Skeletal muscle satellite cell (primary cell): ENCODE measurements around the gene MTPN. TPM values are rescaled to one million over a fixed set of nuclear protein-coding genes. Genes with fewer than 3 reads are reported as not detected.

Experiments used
- H3K27me3 ChIP-seq: 2 replicates; pipeline ENCODE4 v1.7.0; 2013; ENCODE audit warnings: low read length; ENCODE audit not compliant: control insufficient read depth, insufficient read depth
- H3K36me3 ChIP-seq: 2 replicates; pipeline ENCODE4 v1.7.0; 2013; ENCODE audit warnings: mild to moderate bottlenecking, control low read depth, low read length; ENCODE audit not compliant: insufficient read depth
- H3K4me1 ChIP-seq: 2 replicates; pipeline ENCODE4 v1.7.0; 2013; ENCODE audit warnings: low read length; ENCODE audit not compliant: control insufficient read depth, insufficient read depth
- H3K4me2 ChIP-seq: 2 replicates; pipeline ENCODE4 v1.7.0; 2013; ENCODE audit warnings: mild to moderate bottlenecking, low read length
- H3K4me3 ChIP-seq: 2 replicates; pipeline ENCODE4 v1.7.0; 2013; ENCODE audit warnings: low read length
- H3K9ac ChIP-seq: 2 replicates; pipeline ENCODE4 v1.7.0; 2013; ENCODE audit warnings: mild to moderate bottlenecking, low read depth, low read length, moderate library complexity
- H3K9me3 ChIP-seq: replicated peaks from 2 replicates; pipeline ENCODE4 v1.7.0; 2013; ENCODE audit warnings: mild to moderate bottlenecking, control low read depth, low read length
- total RNA-seq: library from RNA; depleted of rRNA; stranded (reverse); fragments of >200 nt; gene quantifications from 2 replicates; pipeline ENCODE4 v1.2.3, GENCODE V29; 2012; rRNA removed

The MTPN gene
- 115 and 116 TPM in 2 replicates for total RNA-seq

- Histone ChIP-seq H3K4me1 (peaks cover 21% of the 10 kb centered on the region), H3K9me3 (no peaks in the 10 kb centered on the region)
Measured at GRCh38 chr7:135977007-135977741, at the start of gene MTPN. Gene MTPN (minus strand): TSS chr7:135977359. CDS start chr7:135977100, 259 bp downstream.

GRCh38 chr7:136026209-136026608 lies 49.0 kb upstream of the MTPN start:
- Histone ChIP-seq H3K4me1 (no peaks in the 10 kb centered on the region), H3K36me3 (no peaks in the 10 kb centered on the region), H3K9ac (no peak overlapping the region), H3K27me3 (peaks cover 23% of the 10 kb centered on the region), H3K4me2 (no peak overlapping the region), H3K4me3 (no peak overlapping the region), H3K9me3 (no peaks in the 10 kb centered on the region)

More at GRCh38 chr7:135977007-135977741, at the start of gene MTPN:
- H3K36me3 ChIP-seq: peaks cover 11% of the 10 kb centered on the region
- peak within 1 kb of the TSS; percentile 93 for H3K9ac ChIP-seq
- H3K27me3 ChIP-seq: no peaks in the 10 kb centered on the region
- peak within 1 kb of the TSS; percentile 89 for H3K4me3 ChIP-seq
- peak within 1 kb of the TSS; percentile 93 for H3K4me2 ChIP-seq

GRCh38 chr7:136023134-136023869 lies 46.1 kb upstream of the MTPN start:
- Histone ChIP-seq H3K4me1 (no peaks in the 10 kb centered on the region), H3K9ac (no peak overlapping the region), H3K27me3 (peaks cover 12% of the 10 kb centered on the region), H3K9me3 (no peaks in the 10 kb centered on the region), H3K4me3 (no peak overlapping the region), H3K36me3 (no peaks in the 10 kb centered on the region), H3K4me2 (no peak overlapping the region)

GRCh38 chr7:136020556-136020955 lies 43.4 kb upstream of the MTPN start:
- Histone ChIP-seq H3K9ac (no peak overlapping the region), H3K27me3 (peaks cover 10% of the 10 kb centered on the region), H3K9me3 (no peaks in the 10 kb centered on the region), H3K4me2 (no peak overlapping the region), H3K4me3 (no peak overlapping the region), H3K4me1 (no peaks in the 10 kb centered on the region), H3K36me3 (no peaks in the 10 kb centered on the region)

- Histone ChIP-seq H3K4me3 (no peak overlapping the region), H3K9ac (no peak overlapping the region), H3K4me2 (no peak overlapping the region), H3K27me3 (peaks cover 19% of the 10 kb centered on the region), H3K36me3 (no peaks in the 10 kb centered on the region), H3K4me1 (no peaks in the 10 kb centered on the region), H3K9me3 (no peaks in the 10 kb centered on the region)
Measured at GRCh38 chr7:136018104-136018503, 40.9 kb upstream of the MTPN start.

- Histone ChIP-seq H3K4me3 (no peak overlapping the region), H3K36me3 (no peaks in the 10 kb centered on the region), H3K9ac (no peak overlapping the region), H3K4me2 (no peak overlapping the region), H3K4me1 (no peaks in the 10 kb centered on the region), H3K9me3 (no peaks in the 10 kb centered on the region), H3K27me3 (peaks cover 11% of the 10 kb centered on the region)
Measured at GRCh38 chr7:136016649-136017395, 39.7 kb upstream of the MTPN start.

- Histone ChIP-seq H3K4me1 (no peaks in the 10 kb centered on the region), H3K36me3 (no peaks in the 10 kb centered on the region)
Measured at GRCh38 chr7:136015638-136016037, 38.5 kb upstream of the MTPN start.

GRCh38 chr7:136014659-136015058 lies 37.5 kb upstream of the MTPN start:
- H3K4me1 ChIP-seq: no peaks in the 10 kb centered on the region
- H3K36me3 ChIP-seq: no peaks in the 10 kb centered on the region

More at GRCh38 chr7:136015638-136016037, 38.5 kb upstream of the MTPN start:
- peaks cover 11% of the 10 kb centered on the region for H3K27me3 ChIP-seq
- no peak overlapping the region for H3K4me3 ChIP-seq
- H3K4me2 ChIP-seq: no peak overlapping the region
- H3K9ac ChIP-seq: no peak overlapping the region
- H3K9me3 ChIP-seq: no peaks in the 10 kb centered on the region

GRCh38 chr7:136012238-136012637 lies 35.1 kb upstream of the MTPN start:
- Histone ChIP-seq H3K27me3 (peaks cover 14% of the 10 kb centered on the region), H3K9me3 (no peaks in the 10 kb centered on the region), H3K4me1 (no peaks in the 10 kb centered on the region), H3K36me3 (no peaks in the 10 kb centered on the region), H3K4me2 (no peak overlapping the region), H3K4me3 (no peak overlapping the region), H3K9ac (no peak overlapping the region)

More at GRCh38 chr7:136014659-136015058, 37.5 kb upstream of the MTPN start:
- Histone ChIP-seq H3K4me2 (no peak overlapping the region), H3K4me3 (no peak overlapping the region), H3K9ac (no peak overlapping the region), H3K9me3 (no peaks in the 10 kb centered on the region), H3K27me3 (peaks cover 14% of the 10 kb centered on the region)

- no peak overlapping the region for H3K4me3 ChIP-seq
- H3K4me1 ChIP-seq: no peaks in the 10 kb centered on the region
- H3K9ac ChIP-seq: no peak overlapping the region
- peaks cover 5% of the 10 kb centered on the region for H3K27me3 ChIP-seq
- no peak overlapping the region for H3K4me2 ChIP-seq
- H3K9me3 ChIP-seq: no peaks in the 10 kb centered on the region
- H3K36me3 ChIP-seq: no peaks in the 10 kb centered on the region
Measured at GRCh38 chr7:136009488-136010079, 32.4 kb upstream of the MTPN start.

- Histone ChIP-seq H3K36me3 (no peaks in the 10 kb centered on the region), H3K27me3 (peaks cover 3% of the 10 kb centered on the region), H3K9me3 (no peaks in the 10 kb centered on the region)
Measured at GRCh38 chr7:136006208-136006607, 29.0 kb upstream of the MTPN start.

More at GRCh38 chr7:136006208-136006607, 29.0 kb upstream of the MTPN start:
- Histone ChIP-seq H3K4me1 (no peaks in the 10 kb centered on the region), H3K4me2 (no peak overlapping the region), H3K9ac (no peak overlapping the region), H3K4me3 (no peak overlapping the region)
